Bronchial epithelial cell (primary cell): Measurements from ENCODE around the gene TOP3A. TPM values are rescaled to one million over a fixed set of nuclear protein-coding genes. Genes with fewer than 3 reads are reported as not detected.

Source experiments
- DNase-seq: peaks from one replicate; pipeline ENCODE4 v3.0.0-alpha.2; 2010; ENCODE audit warnings: low read depth
- FAIRE-seq: peaks from 2 replicates; lab custom pipeline; 2011; peaks lifted over from hg19 to GRCh38; lab: Jason Lieb, UNC
- H3K27me3 ChIP-seq: 2 replicates; pipeline ENCODE4 v1.5.1; 2011; ENCODE audit warnings: low read length; ENCODE audit not compliant: control insufficient read depth, insufficient read depth
- H3K36me3 ChIP-seq: 2 replicates; pipeline ENCODE4 v1.5.1; 2011; ENCODE audit warnings: low read length; ENCODE audit not compliant: control insufficient read depth, insufficient read depth
- H3K4me3 ChIP-seq: 2 replicates; pipeline ENCODE4 v1.5.1; 2011; ENCODE audit warnings: mild to moderate bottlenecking, low read depth, low read length, control low read depth
- total RNA-seq: library from RNA; depleted of rRNA; stranded (reverse); fragments of >200 nt; gene quantifications from 2 replicates; pipeline ENCODE4 v1.2.1, GENCODE V29; 2014
- TF ChIP-seq, protein P1 (sequence below): IDR thresholded peaks from 2 replicates; pipeline ENCODE4 v1.5.1; 2011; ENCODE audit warnings: mild to moderate bottlenecking, moderate library complexity, low read length, control low read depth, inconsistent platforms; ENCODE audit not compliant: insufficient read depth, severe bottlenecking

The TOP3A gene
- total RNA-seq, 1 donor from 2014 or later = 22.4 TPM

DNA sequence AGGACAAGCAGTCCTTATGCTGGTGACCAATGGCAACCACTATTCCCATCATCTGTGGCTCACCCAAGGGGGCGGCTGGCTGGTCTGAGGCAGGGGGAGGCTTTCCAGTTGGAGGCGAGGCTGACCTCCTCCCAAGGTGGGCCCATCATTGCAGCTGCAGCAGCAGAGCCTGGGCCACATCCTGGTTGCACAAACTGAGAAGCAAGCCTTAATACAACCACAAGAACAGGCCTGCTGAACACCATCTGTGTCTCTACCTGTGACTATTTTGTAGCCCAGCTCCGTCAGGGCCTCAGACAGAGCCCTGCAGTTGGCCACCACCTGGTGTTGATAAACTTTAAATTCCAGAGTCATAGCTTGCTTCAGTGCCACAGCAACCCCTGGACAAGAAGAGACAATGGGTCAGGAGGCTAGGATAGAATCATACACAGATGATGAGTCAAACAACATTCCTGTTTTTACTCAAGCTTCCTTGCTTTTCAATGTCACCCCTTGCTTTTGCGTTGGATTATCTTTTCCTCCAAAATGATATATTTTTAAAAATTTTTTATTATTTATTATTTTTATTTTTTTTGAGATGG lies 18.2 kb upstream of the TOP3A start:
- Histone ChIP-seq H3K36me3 (peaks cover 5% of the 10 kb centered on the region), H3K27me3 (no peaks in the 10 kb centered on the region), H3K4me3 (no peak overlapping the region)
- DNase-seq (no peak), FAIRE-seq (no peak)
- TF ChIP-seq, protein P1, sequence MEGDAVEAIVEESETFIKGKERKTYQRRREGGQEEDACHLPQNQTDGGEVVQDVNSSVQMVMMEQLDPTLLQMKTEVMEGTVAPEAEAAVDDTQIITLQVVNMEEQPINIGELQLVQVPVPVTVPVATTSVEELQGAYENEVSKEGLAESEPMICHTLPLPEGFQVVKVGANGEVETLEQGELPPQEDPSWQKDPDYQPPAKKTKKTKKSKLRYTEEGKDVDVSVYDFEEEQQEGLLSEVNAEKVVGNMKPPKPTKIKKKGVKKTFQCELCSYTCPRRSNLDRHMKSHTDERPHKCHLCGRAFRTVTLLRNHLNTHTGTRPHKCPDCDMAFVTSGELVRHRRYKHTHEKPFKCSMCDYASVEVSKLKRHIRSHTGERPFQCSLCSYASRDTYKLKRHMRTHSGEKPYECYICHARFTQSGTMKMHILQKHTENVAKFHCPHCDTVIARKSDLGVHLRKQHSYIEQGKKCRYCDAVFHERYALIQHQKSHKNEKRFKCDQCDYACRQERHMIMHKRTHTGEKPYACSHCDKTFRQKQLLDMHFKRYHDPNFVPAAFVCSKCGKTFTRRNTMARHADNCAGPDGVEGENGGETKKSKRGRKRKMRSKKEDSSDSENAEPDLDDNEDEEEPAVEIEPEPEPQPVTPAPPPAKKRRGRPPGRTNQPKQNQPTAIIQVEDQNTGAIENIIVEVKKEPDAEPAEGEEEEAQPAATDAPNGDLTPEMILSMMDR = no peak

DNA sequence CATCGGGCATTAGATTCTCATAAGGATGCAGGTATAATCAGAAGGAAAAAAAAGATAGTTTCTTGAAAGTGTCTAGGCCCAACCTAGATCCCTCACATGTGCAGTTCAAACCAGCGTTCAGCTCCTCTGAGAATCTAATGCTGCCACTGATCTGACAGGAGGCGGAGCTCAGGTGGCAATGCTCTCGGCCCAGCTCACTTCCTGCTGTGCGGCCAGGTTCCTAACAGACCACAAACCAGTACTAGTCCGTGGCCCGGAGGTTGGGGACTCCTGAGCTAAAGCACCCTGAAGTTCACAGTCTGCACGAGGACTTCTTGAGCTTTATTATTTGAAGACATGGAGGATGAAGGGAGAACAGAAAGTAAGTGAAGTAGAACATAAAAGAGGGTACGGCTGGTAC lies 17.1 kb upstream of the TOP3A start:
- no peak for FAIRE-seq
- H3K36me3 ChIP-seq = peaks cover 6% of the 10 kb centered on the region
- no peak for DNase-seq
- H3K27me3 ChIP-seq = no peaks in the 10 kb centered on the region
- H3K4me3 ChIP-seq = no peak overlapping the region
- TF ChIP-seq, protein P1 = no peak

DNA sequence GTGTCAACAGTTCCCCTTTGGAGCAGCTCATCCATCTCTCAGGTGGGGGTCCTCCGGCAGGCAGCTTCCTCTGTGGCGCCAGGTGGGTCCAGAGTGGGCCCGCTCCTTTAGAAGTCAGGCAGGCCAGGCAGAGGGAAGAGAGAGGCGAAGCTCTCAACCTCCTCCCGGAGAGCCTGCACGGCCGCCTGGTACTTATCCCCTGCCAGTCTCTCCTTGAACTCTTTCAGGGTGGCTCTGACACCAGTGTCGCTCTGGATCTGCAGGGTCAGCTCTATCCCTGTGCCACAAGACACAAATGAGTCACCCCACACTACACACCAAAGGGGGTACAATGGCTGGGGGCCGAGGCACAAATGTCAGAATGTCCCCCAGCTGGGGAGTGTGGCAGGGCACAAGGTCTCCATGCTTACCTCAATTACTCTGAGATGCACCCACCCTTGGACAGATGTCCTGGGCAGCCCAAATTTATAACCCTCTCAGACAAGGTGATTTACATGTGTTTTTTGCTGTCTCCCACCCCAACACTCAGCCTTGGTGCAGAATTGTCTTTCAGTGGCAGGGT lies 13.9 kb upstream of the TOP3A start:
- no peak for FAIRE-seq
- no peak for DNase-seq

DNA sequence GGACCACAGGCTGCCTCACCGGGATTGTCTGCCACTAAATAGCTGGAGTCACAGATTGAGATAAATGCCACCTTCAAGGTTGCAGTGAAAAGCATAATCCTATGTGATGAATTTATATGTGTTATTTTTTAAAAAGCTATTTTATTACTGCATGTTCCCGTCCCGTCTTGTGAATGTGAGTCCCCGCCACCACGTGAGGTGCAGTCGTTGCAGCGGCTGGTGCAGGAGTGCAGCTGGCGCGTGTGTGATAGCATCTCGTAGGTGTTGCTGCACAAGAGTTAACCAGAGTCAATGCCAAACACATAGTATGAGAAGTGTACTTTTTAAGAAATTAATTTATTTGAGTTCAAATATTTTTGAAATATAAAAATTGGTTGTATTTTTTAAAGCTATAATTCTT lies 12.8 kb upstream of the TOP3A start:
- Histone ChIP-seq H3K4me3 (no peak overlapping the region), H3K27me3 (no peaks in the 10 kb centered on the region), H3K36me3 (peaks cover 20% of the 10 kb centered on the region)
- TF ChIP-seq, protein P1 = no peak
- no peak for FAIRE-seq
- DNase-seq = no peak

More for the DNA sequence above, 13.9 kb upstream of the TOP3A start:
- Histone ChIP-seq H3K36me3 (peaks cover 16% of the 10 kb centered on the region), H3K27me3 (no peaks in the 10 kb centered on the region), H3K4me3 (no peak overlapping the region)
- TF ChIP-seq, protein P1 = no peak

DNA sequence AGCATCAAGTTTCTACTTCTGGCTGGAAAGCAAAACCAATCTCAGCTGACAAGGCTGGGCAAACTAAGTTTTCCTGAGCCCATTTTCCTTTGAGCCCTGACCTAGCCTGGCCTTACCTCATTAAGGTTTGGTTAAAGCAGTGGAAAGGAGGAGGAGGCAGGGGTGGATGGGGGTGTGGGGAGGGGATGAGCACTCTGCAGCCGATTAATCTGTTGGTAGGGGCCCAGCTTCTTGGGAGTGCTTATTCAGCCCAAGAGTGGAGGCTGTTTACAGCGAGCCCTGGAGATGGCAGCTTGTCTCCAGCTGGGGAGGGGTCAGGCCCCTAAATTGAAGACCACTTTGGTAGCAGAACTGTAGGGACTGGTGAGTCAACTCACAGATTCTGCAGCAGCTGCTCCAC lies 12.3 kb upstream of the TOP3A start:
- no peak overlapping the region for H3K4me3 ChIP-seq
- peaks cover 20% of the 10 kb centered on the region for H3K36me3 ChIP-seq
- DNase-seq (no peak), FAIRE-seq (no peak)
- H3K27me3 ChIP-seq = no peaks in the 10 kb centered on the region
- TF ChIP-seq, protein P1 = no peak

DNA sequence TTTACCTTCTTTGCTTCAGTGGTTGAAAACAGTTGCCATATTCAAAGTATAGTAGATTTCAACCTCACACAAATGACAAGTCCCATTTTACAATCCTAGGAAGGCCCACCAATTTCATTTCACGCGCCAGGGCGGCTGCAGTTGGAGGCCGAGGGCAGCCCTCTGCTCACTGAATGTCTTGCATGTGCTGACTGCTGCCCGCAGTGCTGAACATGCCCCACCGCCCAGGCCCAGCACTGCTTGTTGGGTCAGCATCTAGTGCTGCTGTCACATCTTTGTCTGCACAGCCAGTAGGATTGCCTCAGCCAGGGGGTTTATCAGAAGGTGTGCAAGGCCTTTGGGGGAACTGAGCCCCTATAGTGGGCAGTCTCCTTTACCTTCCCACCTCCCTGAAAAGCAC lies 11.8 kb upstream of the TOP3A start:
- DNase-seq (no peak), FAIRE-seq (no peak)
- TF ChIP-seq, protein P1 = no peak
- Histone ChIP-seq H3K4me3 (no peak overlapping the region), H3K36me3 (peaks cover 20% of the 10 kb centered on the region), H3K27me3 (no peaks in the 10 kb centered on the region)
